GM12891 (cell line): ENCODE data around the gene RNF31. TPM values are rescaled to one million over a fixed set of nuclear protein-coding genes. Genes with fewer than 3 reads are reported as not detected.
"Not testable (repeated sequence)": the region's sequence is repeated elsewhere in the genome, so short reads cannot be mapped to it uniquely, and the experiment has no call there.

Experiments
- DNase-seq: peaks from one replicate; pipeline ENCODE4 v3.0.0; 2011; ENCODE audit warnings: low spot score; ENCODE audit not compliant: insufficient read length
- FAIRE-seq: peaks from 2 replicates; lab custom pipeline; 2011; peaks lifted over from hg19 to GRCh38; lab: Jason Lieb, UNC
- PAX5 ChIP-seq: IDR thresholded peaks from 2 replicates; pipeline ENCODE4 v1.6.1; 2011; ENCODE audit warnings: low read length, moderate library complexity, mild to moderate bottlenecking; ENCODE audit not compliant: insufficient read depth, severe bottlenecking
- POLR2A ChIP-seq: IDR thresholded peaks from 2 replicates; pipeline ENCODE4 v1.6.1; 2011; ENCODE audit warnings: low read depth, low read length, control low read depth
- POLR2AphosphoS5 ChIP-seq: IDR thresholded peaks from 2 replicates; pipeline ENCODE4 v1.6.1; 2011; ENCODE audit warnings: low read depth, low read length, control low read depth
- POU2F2 ChIP-seq: IDR thresholded peaks from 2 replicates; pipeline ENCODE4 v1.6.1; 2011; ENCODE audit warnings: low read depth, mild to moderate bottlenecking, control low read depth, low read length, moderate library complexity
- SPI1 ChIP-seq: IDR thresholded peaks from 2 replicates; pipeline ENCODE4 v1.6.1; 2011; ENCODE audit warnings: low read depth, low read length, control low read depth
- TAF1 ChIP-seq: IDR thresholded peaks from 2 replicates; pipeline ENCODE4 v1.6.1; 2011; ENCODE audit warnings: low read depth, low read length, control low read depth
- polyA plus RNA-seq: library from polyadenylated mRNA; unstranded; fragments of >200 nt; gene quantifications from one replicate; pipeline ENCODE4 v1.2.1, GENCODE V29; 2012; ENCODE audit warnings: low read depth, missing spikeins, inconsistent platforms; ENCODE audit not compliant: missing spikeins

The RNF31 gene
- 58.3 TPM for polyA plus RNA-seq

DNA sequence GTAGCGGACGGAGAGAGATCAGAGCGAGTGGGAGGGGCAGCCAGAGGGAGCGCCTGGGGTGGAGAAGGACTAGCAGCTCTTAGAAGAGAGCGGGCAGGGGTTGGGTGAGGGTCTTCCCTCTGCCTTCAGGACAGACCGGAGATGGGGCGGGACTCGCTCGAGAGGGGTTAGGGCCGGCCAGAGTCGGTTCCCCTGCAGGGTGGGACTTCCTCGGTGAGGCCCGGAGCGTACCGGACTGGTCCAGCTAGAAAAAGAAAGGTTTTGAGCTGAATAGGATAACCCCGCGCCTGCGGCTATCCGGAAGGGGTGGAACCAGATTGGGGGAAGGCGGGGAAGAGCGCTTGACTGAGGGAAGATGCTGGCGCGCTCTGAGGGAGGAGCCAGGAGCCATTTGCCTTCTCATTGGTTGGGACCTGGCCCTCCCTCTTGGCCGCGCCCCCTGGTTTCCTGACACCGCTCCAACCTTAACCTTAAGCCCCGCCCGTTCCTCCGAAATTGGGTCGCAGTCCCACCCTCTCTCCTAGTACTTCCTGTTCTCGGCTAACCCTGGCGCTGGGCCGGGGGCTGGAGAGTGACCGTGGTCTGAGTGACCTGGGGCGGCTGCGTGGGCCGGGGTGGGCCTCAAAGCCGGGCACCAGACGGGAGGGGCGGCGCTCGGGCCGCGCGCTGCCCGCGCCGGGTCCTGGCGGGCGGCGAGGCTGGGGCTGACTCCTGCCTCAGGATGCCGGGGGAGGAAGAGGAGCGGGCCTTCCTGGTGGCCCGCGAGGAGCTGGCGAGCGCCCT is at the start of gene RNF31:
RNF31 (plus strand) TSS at position 521 of the 783 bp plus-strand sequence; CDS start at position 722, 201 bp downstream.
- FAIRE-seq (peak; percentile 98), DNase-seq (peak; percentile 95)
- peak; percentile 30; the same call in 1 of the 2 replicates for TF ChIP-seq POLR2AphosphoS5
- no peak for TF ChIP-seq POLR2A

DNA sequence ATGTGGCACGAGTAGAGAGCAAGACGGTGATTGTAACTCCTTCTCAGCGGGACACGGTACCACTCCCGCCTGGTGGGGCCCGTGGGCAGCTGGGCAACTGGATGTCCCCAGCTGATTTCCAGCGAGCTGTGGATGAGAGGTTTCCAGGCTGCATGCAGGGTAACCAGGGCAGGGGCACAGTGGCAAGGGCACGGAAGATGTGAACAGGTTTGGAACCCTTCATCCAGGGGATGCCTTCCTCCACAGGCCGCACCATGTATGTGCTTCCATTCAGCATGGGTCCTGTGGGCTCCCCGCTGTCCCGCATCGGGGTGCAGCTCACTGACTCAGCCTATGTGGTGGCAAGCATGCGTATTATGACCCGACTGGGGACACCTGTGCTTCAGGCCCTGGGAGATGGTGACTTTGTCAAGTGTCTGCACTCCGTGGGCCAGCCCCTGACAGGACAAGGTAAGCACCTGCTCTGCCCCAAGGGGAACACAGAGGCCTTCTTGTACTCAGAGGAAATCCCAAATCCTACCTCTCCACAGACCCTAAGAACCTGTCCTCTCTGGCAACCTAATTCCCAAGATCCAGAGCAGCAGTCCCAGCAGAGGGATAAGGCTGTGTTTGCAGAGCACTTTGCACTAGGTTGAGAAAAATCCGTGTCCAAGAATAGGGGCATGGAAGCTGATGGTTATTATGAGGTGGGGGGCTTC is 48.9 kb upstream of the RNF31 start:
- TF ChIP-seq POLR2A (no peak), PAX5 (no peak), POLR2AphosphoS5 (no peak), SPI1 (no peak)
- FAIRE-seq, result no peak
- DNase-seq, result no peak

DNA sequence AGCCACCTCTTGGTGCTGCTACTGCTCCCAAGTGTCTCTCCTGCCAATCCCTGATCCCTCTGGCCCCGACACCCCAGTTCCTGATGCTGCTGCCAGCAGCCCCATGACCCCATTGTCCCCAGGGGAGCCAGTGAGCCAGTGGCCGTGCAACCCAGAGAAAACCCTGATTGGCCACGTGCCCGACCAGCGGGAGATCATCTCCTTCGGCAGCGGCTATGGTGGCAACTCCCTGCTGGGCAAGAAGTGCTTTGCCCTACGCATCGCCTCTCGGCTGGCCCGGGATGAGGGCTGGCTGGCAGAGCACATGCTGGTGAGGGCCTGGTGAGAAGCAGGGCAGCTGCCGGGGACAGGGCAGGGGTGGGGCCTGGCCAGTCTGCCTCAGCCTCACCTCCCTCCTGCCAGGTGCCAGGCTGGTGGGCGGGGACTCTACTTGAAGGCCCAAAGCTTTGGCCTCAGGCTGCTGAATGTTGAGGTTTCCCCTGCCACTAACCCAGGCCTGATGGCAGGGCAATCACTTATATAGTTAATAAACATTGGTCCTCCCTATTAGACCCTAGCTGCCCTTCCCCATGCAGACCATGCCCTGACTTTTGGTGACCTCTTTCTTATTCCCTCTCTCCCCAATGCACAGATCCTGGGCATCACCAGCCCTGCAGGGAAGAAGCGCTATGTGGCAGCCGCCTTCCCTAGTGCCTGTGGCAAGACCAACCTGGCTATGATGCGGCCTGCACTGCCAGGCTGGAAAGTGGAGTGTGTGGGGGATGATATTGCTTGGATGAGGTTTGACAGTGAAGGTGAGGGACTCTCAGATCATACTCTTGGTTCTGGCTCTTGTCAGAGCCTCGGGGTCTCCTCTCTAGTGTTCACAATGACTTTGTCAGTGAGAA is 48.1 kb upstream of the RNF31 start:
- TF ChIP-seq POU2F2, result no peak
- no peak for TF ChIP-seq TAF1
- TF ChIP-seq SPI1, result no peak
- TF ChIP-seq PAX5, result no peak
- TF ChIP-seq POLR2AphosphoS5, result no peak
- TF ChIP-seq POLR2A, result no peak
- no peak for DNase-seq
- no peak for FAIRE-seq

DNA sequence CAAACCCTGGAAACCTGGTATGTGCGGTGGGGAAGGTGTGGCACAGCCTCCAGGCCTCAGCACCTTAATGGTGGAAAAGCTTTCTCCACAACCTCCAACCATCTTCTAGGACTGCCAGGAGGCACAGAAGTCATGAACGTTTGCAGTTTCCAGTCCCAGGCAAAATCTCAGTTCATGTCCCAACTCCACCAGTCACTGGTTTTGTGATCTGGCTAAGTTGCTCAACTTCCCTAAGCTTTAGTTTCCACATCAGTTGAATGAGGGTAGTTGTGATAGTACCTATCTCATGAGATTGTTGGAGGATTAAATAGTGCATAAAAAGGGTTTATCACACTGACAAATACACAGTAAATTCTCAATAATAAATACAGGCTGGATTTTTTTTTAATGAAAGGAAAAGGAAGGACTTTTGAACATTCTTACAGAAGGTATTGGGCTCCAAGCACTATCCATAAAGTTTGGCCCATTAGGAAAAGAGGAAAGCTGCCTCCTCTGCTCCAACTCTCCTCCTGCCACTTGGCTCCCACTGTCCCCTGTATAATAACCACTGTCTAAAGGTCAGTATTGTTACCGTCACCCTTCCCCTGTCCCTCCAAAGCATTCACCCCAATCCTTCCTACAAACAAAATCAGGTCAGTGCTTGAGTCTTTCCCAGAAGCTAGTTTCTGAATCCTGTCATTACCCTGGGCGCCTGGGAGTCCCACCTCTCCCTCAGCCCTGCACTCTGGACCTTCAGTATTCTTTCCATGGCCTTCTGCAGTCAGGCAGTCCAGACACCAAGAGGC is 46.9 kb upstream of the RNF31 start:
- no peak for FAIRE-seq
- DNase-seq, result no peak
- TF ChIP-seq PAX5 (no peak), TAF1 (no peak), POLR2AphosphoS5 (no peak), POU2F2 (no peak), SPI1 (no peak), POLR2A (no peak)

DNA sequence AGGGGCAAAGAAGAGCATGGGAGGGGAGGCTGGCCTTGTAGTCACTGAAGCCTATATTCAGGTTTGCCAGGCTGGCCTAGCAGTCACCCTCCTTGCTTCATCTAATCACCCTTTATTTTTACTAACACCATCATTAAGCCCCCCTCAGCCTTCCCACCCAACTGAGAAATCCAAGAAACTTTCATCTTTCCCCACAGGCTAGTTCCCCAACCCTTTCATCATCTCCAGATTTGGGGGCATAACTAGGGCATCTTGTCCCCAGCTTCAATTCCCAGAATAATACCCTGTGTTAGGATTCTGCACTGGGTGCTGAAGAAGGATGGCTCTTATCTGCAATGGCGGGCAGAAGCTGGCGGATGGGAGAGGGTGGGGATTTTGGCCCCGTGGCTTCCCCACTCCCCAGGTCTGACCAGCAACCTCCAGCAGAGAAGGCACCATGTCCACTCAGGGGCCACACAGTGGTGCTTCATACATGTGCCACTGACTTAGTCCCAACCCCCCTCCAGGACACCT is 46.3 kb upstream of the RNF31 start:
- no peak for FAIRE-seq
- TF ChIP-seq POLR2A, result no peak
- TF ChIP-seq POU2F2, result no peak
- DNase-seq, result no peak

DNA sequence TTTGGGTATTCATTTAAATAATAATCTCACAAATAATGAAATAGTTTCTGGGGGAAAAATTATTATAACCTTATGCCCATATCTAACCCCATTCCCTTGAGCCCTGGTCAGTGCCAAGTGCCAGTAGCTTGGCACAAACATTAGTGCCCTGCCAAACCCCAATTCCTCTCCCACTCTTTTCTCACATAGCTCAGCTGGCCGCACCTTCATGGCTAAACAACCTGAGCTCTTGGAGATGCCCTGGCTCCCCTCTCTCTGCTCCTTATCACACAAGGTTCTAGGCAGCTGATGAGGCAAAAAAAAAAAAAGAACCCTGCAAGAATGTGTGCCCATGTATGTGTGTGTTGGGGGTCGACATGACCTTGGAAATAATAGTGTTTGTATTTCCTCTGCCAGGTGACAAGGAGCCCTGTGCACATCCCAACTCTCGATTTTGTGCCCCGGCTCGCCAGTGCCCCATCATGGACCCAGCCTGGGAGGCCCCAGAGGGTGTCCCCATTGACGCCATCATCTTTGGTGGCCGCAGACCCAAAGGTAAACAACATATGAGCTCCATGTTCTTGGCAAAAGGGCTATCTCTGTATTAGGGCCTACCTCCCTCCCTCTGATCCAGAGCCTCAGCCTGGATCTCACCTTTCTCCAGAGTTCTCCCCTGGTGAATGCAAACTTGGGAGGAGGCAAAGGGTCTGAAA is 44.8 kb upstream of the RNF31 start:
- FAIRE-seq, result no peak
- no peak for TF ChIP-seq POU2F2
- no peak for TF ChIP-seq TAF1
- no peak for TF ChIP-seq SPI1
- TF ChIP-seq PAX5, result no peak
- no peak for TF ChIP-seq POLR2AphosphoS5
- TF ChIP-seq POLR2A, result no peak
- no peak for DNase-seq

DNA sequence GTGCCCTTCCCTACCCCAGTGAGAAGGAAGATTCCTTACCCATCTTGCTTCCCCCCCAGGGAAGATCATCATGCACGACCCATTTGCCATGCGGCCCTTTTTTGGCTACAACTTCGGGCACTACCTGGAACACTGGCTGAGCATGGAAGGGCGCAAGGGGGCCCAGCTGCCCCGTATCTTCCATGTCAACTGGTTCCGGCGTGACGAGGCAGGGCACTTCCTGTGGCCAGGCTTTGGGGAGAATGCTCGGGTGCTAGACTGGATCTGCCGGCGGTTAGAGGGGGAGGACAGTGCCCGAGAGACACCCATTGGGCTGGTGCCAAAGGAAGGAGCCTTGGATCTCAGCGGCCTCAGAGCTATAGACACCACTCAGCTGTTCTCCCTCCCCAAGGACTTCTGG is 43.8 kb upstream of the RNF31 start:
- TF ChIP-seq SPI1, result no peak
- FAIRE-seq (no peak), DNase-seq (no peak)

DNA sequence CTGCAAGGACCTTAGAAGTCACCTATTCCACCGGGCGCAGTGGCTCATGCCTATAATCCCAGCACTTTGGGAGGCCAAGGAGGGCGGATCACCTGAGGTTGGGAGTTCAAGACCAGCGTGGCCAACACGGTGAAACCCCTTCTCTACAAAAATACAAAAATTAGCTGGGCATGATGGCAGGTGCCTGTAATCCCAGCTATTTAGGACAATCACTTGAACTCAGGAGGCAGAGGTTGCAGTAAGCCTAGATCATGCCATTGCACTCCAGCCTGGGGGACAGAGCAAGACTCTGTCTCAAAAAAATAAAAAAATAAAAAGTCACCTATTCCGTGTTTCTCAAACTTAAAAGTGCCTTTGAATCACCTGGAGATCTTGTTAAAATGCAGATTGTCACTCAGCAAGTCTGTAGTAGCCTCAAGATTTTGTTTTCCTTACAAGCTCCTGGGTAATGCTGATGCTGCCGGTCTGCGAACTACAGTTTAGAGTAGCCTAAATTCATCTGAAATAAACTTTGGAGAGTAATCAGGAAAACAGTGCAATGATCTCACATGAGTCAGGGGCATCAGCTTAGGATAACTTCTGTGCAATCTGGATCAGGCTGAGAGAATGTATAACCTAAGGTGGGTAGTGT is 41.6 kb upstream of the RNF31 start:
- not testable (repeated sequence) for DNase-seq, FAIRE-seq
